ENCODE measurements around the gene GULP1.

GRCh38 chr2:188434018-188434417, 142.3 kb downstream of the GULP1 start:
- no peak for TF ChIP-seq POLR2A (IDR thresholded peaks at IDR 0.05; ENCODE audit: low read length)
- TF ChIP-seq GATA1 (IDR thresholded peaks at IDR 0.05; ENCODE audit: low read depth, low read length): no peak

All from erythroblast (primary cell).